Fibroblast of mammary gland (primary cell): ENCODE measurements around the gene DBN1.

Experiments
- DNase-seq: peaks from one replicate; pipeline ENCODE4 v3.0.0-alpha.2; 2010; ENCODE audit warnings: low read depth
- H3K4me3 ChIP-seq: 2 replicates; pipeline ENCODE4 v1.5.1; 2011; ENCODE audit warnings: low read depth, mild to moderate bottlenecking, low read length, moderate library complexity; ENCODE audit not compliant: control insufficient read depth
- CTCF ChIP-seq: conservative IDR thresholded peaks from 2 replicates; pipeline ENCODE4 v1.5.1; 2011; ENCODE audit warnings: low read depth, low read length, inconsistent platforms; ENCODE audit not compliant: control insufficient read depth, insufficient read depth

DBN1 gene

GRCh38 chr5:177472460-177473442 lies 683 bp downstream of the DBN1 start:
- no peak for TF ChIP-seq CTCF
- H3K4me3 ChIP-seq: peak overlapping the region; percentile 75
- DNase-seq: no peak

GRCh38 chr5:177471610-177472356 lies 1.7 kb downstream of the DBN1 start:
- peak overlapping the region; percentile 75 for H3K4me3 ChIP-seq
- TF ChIP-seq CTCF: no peak
- peak; percentile 94 for DNase-seq

GRCh38 chr5:177470759-177471536 lies 2.5 kb downstream of the DBN1 start:
- TF ChIP-seq CTCF: peak; percentile 30
- H3K4me3 ChIP-seq: peak overlapping the region; percentile 75
- peak; percentile 78 for DNase-seq

- no peak overlapping the region for H3K4me3 ChIP-seq
- no peak for TF ChIP-seq CTCF
- DNase-seq: no peak
Measured at GRCh38 chr5:177469750-177470525, 3.5 kb downstream of the DBN1 start.

- DNase-seq: peak; percentile 58
- no peak overlapping the region for H3K4me3 ChIP-seq
- TF ChIP-seq CTCF: no peak
Measured at GRCh38 chr5:177468685-177469628, 4.5 kb downstream of the DBN1 start.
